Posterior vena cava (tissue), 2 donors: ENCODE data around the gene POLR3K. TPM values are rescaled to one million over a fixed set of nuclear protein-coding genes. Genes with fewer than 3 reads are reported as not detected.
A peak's percentile ranks its signal among the peaks of the same experiment; 100 is the strongest.

ENCODE experiments used
- DNase-seq: peaks from one replicate; pipeline ENCODE4 v3.0.0-alpha.2; 2020; ENCODE audit warnings: low spot score
- intact Hi-C, 2 donors: fragments of 100-400 bp; cut with DNase I; formaldehyde crosslinking; loops; one replicate each; pipeline versions ENCODE4 v1.14.1 to v1.14.2; 2022 to 2023
- long read RNA-seq, 2 donors: library from polyadenylated mRNA; unstranded; transcript quantifications; one replicate each; pipeline ENCODE4 v2.0.0, GENCODE V29; 2020 to 2021
- total RNA-seq, 2 donors: library from RNA; stranded (reverse); fragmentation: NEBNext Ultra II Directional; extraction: Animal tissue kit (Norgen Biotek cat#: 25700); gene quantifications; one replicate each; pipeline ENCODE4 v1.2.1, GENCODE V29; 2021
- donor health status: DM: yes; HTN: yes; CAD: no.
- donor health status: DM: yes; HTN: yes; CAD: no.

Gene POLR3K
- 1 to 10 TPM; 7.4 to 7.9 TPM for total RNA-seq
- long read RNA-seq, donor 1, partial matches to known transcripts = 0 of 4 reads
- long read RNA-seq, donor 1, other reads (novel, unspliced or antisense) = 0 of 4 reads
- long read RNA-seq, donor 2, transcript POLR3K-201 (3 exons, 1,392 nt) = major isoform, 8 of 8 reads
- long read RNA-seq, donor 2, partial matches to known transcripts = 0 of 8 reads
- long read RNA-seq, donor 2, other reads (novel, unspliced or antisense) = 0 of 8 reads

- intact Hi-C loops = no loop called here
- DNase-seq = peak; percentile 100
Observed at GRCh38 chr16:53346-54236, at the start of gene POLR3K, which contains the start of gene SNRNP25. Gene POLR3K, minus strand, starts transcription at chr16:53608. Its CDS starts 22 bp downstream, at chr16:53586. Gene SNRNP25, plus strand, starts transcription at chr16:53828. Its CDS starts 189 bp downstream, at chr16:54017.

- no peak for DNase-seq
- intact Hi-C loops = no loop called here
Observed at GRCh38 chr16:102060-102855, 48.9 kb upstream of the POLR3K start.

- intact Hi-C loops = no loop called here
- DNase-seq = no peak
Observed at GRCh38 chr16:101586-101985, 48.2 kb upstream of the POLR3K start.

- no peak for DNase-seq
- intact Hi-C loops = no loop called here
Observed at GRCh38 chr16:100989-101388, 47.6 kb upstream of the POLR3K start.

- intact Hi-C loops = loop anchor here in 1 of 2 donors (2.0 kb wide), 1 partner anchor 33 kb away; no protein-coding TSS in a partner anchor
- no peak for DNase-seq
Observed at GRCh38 chr16:97822-98221, 44.4 kb upstream of the POLR3K start.

- DNase-seq = peak; percentile 97
- intact Hi-C loops = loop anchor here in 1 of 2 donors (2.0 kb wide), 1 partner anchor 32 kb away; no protein-coding TSS in a partner anchor
Observed at GRCh38 chr16:96935-97381, 43.5 kb upstream of the POLR3K start.

- DNase-seq = no peak
- intact Hi-C loops = no loop called here
Observed at GRCh38 chr16:94918-95265, 41.5 kb upstream of the POLR3K start.

- intact Hi-C loops = no loop called here
- no peak for DNase-seq
Observed at GRCh38 chr16:92431-93339, 39.3 kb upstream of the POLR3K start.

GRCh38 chr16:91484-91883, 38.1 kb upstream of the POLR3K start:
- DNase-seq = no peak
- intact Hi-C loops = no loop called here

- DNase-seq = no peak
- intact Hi-C loops = loop anchor here in 1 of 2 donors (1.0 kb wide), 1 partner anchor 26 kb away; no protein-coding TSS in a partner anchor
Observed at GRCh38 chr16:89391-90302, 36.2 kb upstream of the POLR3K start.

- intact Hi-C loops = no loop called here
- no peak for DNase-seq
Observed at GRCh38 chr16:88613-89012, 35.2 kb upstream of the POLR3K start.

- intact Hi-C loops = no loop called here
- peak; percentile 74 for DNase-seq
Observed at GRCh38 chr16:86483-86952, 33.1 kb upstream of the POLR3K start.

GRCh38 chr16:85865-86264, 32.5 kb upstream of the POLR3K start:
- intact Hi-C loops = no loop called here
- DNase-seq = peak; percentile 78

- intact Hi-C loops = no loop called here
- peak; percentile 77 for DNase-seq
Observed at GRCh38 chr16:85407-85782, 32.0 kb upstream of the POLR3K start.

GRCh38 chr16:84718-85406, 31.5 kb upstream of the POLR3K start:
- intact Hi-C loops = no loop called here
- peak; percentile 93 for DNase-seq

GRCh38 chr16:83781-84615, 30.6 kb upstream of the POLR3K start:
- DNase-seq = peak; percentile 77
- intact Hi-C loops = no loop called here
